HepG2 (cell line): ENCODE measurements around the gene CLDN7. TPM values are rescaled to one million over a fixed set of nuclear protein-coding genes. Genes with fewer than 3 reads are reported as not detected.

Experiments
- EHMT2 ChIP-seq: fragments of 200-600 bp; sonication (generic); IDR thresholded peaks from 2 replicates; pipeline ENCODE4 v1.7.0; 2017; ENCODE audit warnings: antibody characterized with exemption, low read depth, low read length, borderline replicate concordance
- NFE2 ChIP-seq: sonication (generic); formaldehyde crosslinking; IDR thresholded peaks from 2 replicates; pipeline ENCODE4 v1.4.0; 2020; ENCODE audit warnings: missing genetic modification reagents
- SMAD9 ChIP-seq: sonication (generic); formaldehyde crosslinking; IDR thresholded peaks from 2 replicates; pipeline ENCODE4 v1.5.1; 2020; ENCODE audit warnings: mild to moderate bottlenecking, missing genetic modification reagents
- SOX6 ChIP-seq, 2 experiments: fragments of 450-650 bp in 1 of 2; sonication (generic) in 1 of 2; formaldehyde crosslinking in 1 of 2; IDR thresholded peaks; 2 replicates each; pipeline versions ENCODE4 v1.4.0 to v1.6.1; 2017 to 2020; ENCODE audit warnings: antibody characterized with exemption in 1 of 2, mild to moderate bottlenecking in 1 of 2, missing genetic modification reagents in 1 of 2
- STAG1 ChIP-seq: sonication (generic); formaldehyde crosslinking; IDR thresholded peaks from 2 replicates; pipeline ENCODE4 v1.4.0; 2020; ENCODE audit warnings: missing genetic modification reagents
- TBP ChIP-seq: sonication (generic); formaldehyde crosslinking; IDR thresholded peaks from 2 replicates; pipeline ENCODE4 v1.5.0; 2020; ENCODE audit warnings: missing genetic modification reagents
- TCF12 ChIP-seq, 2 experiments: fragments of 450-650 bp in 1 of 2; sonication (generic) in 1 of 2; formaldehyde crosslinking in 1 of 2; IDR thresholded peaks; 2 replicates each; pipeline versions ENCODE4 v1.6.1 to v1.8.0; 2017 to 2022; ENCODE audit warnings: antibody characterized with exemption in 1 of 2, mild to moderate bottlenecking in 1 of 2, missing genetic modification reagents in 1 of 2, moderate library complexity in 1 of 2
- TEAD3 ChIP-seq: optimal IDR thresholded peaks from 2 replicates; pipeline ENCODE3; 2016; ENCODE audit warnings: borderline replicate concordance
- ZNF547 ChIP-seq: sonication (generic); formaldehyde crosslinking; IDR thresholded peaks from 2 replicates; pipeline ENCODE4 v1.5.1; 2020; ENCODE audit warnings: mild to moderate bottlenecking, missing genetic modification reagents
- ZSCAN25 ChIP-seq: sonication (generic); formaldehyde crosslinking; IDR thresholded peaks from 2 replicates; pipeline ENCODE4 v1.8.0; 2022; ENCODE audit warnings: mild to moderate bottlenecking, missing genetic modification reagents
- polyA plus RNA-seq, 8 experiments: library from polyadenylated mRNA; depleted of rRNA in 3 of 8; stranded (reverse) in 7 of 8; unstranded in 1 of 8; fragments of >200 nt; fragmentation: Illumina TruSeq in 4 of 8; extraction: Trizol in 4 of 8; gene quantifications; 2 replicates each; pipeline versions ENCODE4 v1.2.1 to v1.2.3, GENCODE V29; 2011 to 2016; ENCODE audit warnings: low read depth in 4 of 8, missing spikeins in 1 of 8, mixed read lengths in 1 of 8; ENCODE audit not compliant: insufficient read depth in 1 of 8
- total RNA-seq, 5 experiments: library from RNA; depleted of rRNA; stranded (reverse); fragments of >200 nt; fragmentation: Illumina TruSeq; extraction: Trizol; gene quantifications; 2 replicates each; pipeline ENCODE4 v1.2.3, GENCODE V29; 2016; ENCODE audit warnings: low read depth in 1 of 5
- TF ChIP-seq, protein P1 (sequence below): sonication (generic); formaldehyde crosslinking; IDR thresholded peaks from 2 replicates; pipeline ENCODE4 v1.4.0; 2020; ENCODE audit warnings: missing genetic modification reagents
- TF ChIP-seq, protein P2 (sequence below): IDR thresholded peaks from 2 replicates; pipeline ENCODE4 v1.6.1; 2016; ENCODE audit warnings: low read depth, control low read depth
- TF ChIP-seq, protein P3 (sequence below): sonication (generic); formaldehyde crosslinking; IDR thresholded peaks from 2 replicates; pipeline ENCODE4 v1.5.1; 2020; ENCODE audit warnings: mild to moderate bottlenecking, moderate library complexity, missing genetic modification reagents
- TF ChIP-seq, protein P4 (sequence below): sonication (generic); formaldehyde crosslinking; IDR thresholded peaks from 2 replicates; pipeline ENCODE4 v1.4.0; 2020; ENCODE audit warnings: missing genetic modification reagents, borderline replicate concordance
- TF ChIP-seq, protein P5 (sequence below): sonication (generic); formaldehyde crosslinking; conservative IDR thresholded peaks from 2 replicates; pipeline ENCODE4 v1.4.0; 2020; ENCODE audit warnings: missing genetic modification reagents
- TF ChIP-seq, protein P6 (sequence below): sonication (generic); formaldehyde crosslinking; IDR thresholded peaks from 2 replicates; pipeline ENCODE4 v1.4.0; 2020; ENCODE audit warnings: low read depth, mild to moderate bottlenecking, missing genetic modification reagents

The CLDN7 gene
- total and polyA plus RNA-seq, 2 of the 13 experiments (the other 11 are each of a cell fraction or from before 2014, with no cell fraction given), result not detected

DNA sequence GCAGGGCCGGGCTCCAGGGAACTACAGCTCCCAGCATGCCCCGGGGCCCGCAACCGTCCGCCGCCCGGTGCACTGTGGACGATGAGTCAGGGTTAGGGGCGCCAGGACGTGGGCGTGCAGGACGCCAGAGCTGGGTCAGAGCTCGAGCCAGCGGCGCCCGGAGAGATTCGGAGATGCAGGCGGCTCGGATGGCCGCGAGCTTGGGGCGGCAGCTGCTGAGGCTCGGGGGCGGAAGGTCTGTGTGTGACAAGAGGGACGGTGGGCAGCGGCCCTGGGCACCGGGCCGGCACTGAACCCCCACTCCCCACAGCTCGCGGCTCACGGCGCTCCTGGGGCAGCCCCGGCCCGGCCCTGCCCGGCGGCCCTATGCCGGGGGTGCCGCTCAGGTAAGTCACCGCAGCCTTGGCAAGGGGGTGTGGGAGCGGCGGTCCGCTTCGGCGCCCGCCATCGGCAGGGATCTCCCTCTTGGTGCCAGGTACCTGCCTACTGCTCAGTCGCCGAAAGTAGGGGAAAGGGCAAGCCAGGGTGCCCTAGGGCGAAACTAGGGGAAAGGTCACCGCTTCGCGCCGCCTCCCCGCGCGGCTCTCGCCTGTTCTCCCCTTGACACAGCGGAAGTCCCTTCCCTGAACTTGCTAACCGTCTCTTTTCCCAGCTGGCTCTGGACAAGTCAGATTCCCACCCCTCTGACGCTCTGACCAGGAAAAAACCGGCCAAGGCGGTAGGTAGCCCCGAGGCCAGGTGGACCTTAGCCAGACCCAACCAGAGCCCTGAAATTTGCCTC lies 42.3 kb downstream of the CLDN7 start, which contains the start of the genes ACADVL and DLG4 (continued):
- TF ChIP-seq, protein P1, sequence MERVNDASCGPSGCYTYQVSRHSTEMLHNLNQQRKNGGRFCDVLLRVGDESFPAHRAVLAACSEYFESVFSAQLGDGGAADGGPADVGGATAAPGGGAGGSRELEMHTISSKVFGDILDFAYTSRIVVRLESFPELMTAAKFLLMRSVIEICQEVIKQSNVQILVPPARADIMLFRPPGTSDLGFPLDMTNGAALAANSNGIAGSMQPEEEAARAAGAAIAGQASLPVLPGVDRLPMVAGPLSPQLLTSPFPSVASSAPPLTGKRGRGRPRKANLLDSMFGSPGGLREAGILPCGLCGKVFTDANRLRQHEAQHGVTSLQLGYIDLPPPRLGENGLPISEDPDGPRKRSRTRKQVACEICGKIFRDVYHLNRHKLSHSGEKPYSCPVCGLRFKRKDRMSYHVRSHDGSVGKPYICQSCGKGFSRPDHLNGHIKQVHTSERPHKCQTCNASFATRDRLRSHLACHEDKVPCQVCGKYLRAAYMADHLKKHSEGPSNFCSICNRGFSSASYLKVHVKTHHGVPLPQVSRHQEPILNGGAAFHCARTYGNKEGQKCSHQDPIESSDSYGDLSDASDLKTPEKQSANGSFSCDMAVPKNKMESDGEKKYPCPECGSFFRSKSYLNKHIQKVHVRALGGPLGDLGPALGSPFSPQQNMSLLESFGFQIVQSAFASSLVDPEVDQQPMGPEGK (CRISPR knock-in tag), result no peak; the same call in 1 of the 2 replicates
- TF ChIP-seq ZNF547 (CRISPR knock-in tag) (peak; percentile 86; the same call in 1 of the 2 replicates), SOX6 (IDR thresholded peaks at IDR 0.05) (no peak), SOX6 (CRISPR knock-in tag; IDR thresholded peaks at IDR 0.05) (no peak), SMAD9 (no peak), STAG1 (0 out of 2 replicates have a peak, but pooled peaks have one; percentile 1), NFE2 (no peak), TCF12 (IDR thresholded peaks at IDR 0.05) (no peak), TCF12 (CRISPR knock-in tag; IDR thresholded peaks at IDR 0.05) (no peak; the same call in 1 of the 2 replicates), TEAD3 (CRISPR knock-in tag) (peak; percentile 34), EHMT2 (no peak), TBP (no peak), ZSCAN25 (CRISPR knock-in tag) (peak; percentile 66)
- TF ChIP-seq, protein P2, sequence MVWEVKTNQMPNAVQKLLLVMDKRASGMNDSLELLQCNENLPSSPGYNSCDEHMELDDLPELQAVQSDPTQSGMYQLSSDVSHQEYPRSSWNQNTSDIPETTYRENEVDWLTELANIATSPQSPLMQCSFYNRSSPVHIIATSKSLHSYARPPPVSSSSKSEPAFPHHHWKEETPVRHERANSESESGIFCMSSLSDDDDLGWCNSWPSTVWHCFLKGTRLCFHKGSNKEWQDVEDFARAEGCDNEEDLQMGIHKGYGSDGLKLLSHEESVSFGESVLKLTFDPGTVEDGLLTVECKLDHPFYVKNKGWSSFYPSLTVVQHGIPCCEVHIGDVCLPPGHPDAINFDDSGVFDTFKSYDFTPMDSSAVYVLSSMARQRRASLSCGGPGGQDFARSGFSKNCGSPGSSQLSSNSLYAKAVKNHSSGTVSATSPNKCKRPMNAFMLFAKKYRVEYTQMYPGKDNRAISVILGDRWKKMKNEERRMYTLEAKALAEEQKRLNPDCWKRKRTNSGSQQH (CRISPR knock-in tag), result no peak
- TF ChIP-seq, protein P3, sequence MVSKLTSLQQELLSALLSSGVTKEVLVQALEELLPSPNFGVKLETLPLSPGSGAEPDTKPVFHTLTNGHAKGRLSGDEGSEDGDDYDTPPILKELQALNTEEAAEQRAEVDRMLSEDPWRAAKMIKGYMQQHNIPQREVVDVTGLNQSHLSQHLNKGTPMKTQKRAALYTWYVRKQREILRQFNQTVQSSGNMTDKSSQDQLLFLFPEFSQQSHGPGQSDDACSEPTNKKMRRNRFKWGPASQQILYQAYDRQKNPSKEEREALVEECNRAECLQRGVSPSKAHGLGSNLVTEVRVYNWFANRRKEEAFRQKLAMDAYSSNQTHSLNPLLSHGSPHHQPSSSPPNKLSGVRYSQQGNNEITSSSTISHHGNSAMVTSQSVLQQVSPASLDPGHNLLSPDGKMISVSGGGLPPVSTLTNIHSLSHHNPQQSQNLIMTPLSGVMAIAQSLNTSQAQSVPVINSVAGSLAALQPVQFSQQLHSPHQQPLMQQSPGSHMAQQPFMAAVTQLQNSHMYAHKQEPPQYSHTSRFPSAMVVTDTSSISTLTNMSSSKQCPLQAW (CRISPR knock-in tag), result 0 out of 2 replicates have a peak, but pooled peaks have one; percentile 11
- TF ChIP-seq, protein P4, sequence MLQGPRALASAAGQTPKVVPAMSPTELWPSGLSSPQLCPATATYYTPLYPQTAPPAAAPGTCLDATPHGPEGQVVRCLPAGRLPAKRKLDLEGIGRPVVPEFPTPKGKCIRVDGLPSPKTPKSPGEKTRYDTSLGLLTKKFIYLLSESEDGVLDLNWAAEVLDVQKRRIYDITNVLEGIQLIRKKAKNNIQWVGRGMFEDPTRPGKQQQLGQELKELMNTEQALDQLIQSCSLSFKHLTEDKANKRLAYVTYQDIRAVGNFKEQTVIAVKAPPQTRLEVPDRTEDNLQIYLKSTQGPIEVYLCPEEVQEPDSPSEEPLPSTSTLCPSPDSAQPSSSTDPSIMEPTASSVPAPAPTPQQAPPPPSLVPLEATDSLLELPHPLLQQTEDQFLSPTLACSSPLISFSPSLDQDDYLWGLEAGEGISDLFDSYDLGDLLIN (CRISPR knock-in tag), result no peak
- TF ChIP-seq, protein P5, sequence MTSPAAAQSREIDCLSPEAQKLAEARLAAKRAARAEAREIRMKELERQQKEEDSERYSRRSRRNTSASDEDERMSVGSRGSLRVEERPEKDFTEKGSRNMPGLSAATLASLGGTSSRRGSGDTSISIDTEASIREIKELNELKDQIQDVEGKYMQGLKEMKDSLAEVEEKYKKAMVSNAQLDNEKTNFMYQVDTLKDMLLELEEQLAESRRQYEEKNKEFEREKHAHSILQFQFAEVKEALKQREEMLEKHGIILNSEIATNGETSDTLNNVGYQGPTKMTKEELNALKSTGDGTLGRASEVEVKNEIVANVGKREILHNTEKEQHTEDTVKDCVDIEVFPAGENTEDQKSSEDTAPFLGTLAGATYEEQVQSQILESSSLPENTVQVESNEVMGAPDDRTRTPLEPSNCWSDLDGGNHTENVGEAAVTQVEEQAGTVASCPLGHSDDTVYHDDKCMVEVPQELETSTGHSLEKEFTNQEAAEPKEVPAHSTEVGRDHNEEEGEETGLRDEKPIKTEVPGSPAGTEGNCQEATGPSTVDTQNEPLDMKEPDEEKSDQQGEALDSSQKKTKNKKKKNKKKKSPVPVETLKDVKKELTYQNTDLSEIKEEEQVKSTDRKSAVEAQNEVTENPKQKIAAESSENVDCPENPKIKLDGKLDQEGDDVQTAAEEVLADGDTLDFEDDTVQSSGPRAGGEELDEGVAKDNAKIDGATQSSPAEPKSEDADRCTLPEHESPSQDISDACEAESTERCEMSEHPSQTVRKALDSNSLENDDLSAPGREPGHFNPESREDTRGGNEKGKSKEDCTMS, result no peak
- TF ChIP-seq, protein P6, sequence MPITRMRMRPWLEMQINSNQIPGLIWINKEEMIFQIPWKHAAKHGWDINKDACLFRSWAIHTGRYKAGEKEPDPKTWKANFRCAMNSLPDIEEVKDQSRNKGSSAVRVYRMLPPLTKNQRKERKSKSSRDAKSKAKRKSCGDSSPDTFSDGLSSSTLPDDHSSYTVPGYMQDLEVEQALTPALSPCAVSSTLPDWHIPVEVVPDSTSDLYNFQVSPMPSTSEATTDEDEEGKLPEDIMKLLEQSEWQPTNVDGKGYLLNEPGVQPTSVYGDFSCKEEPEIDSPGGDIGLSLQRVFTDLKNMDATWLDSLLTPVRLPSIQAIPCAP (CRISPR knock-in tag), result no peak
